ENCODE measurements around the gene PRKCE.

PRKCE gene

GRCh38 chr2:46026431-46026830 lies 375.0 kb downstream of the PRKCE start:
- no peak for DNase-seq (ENCODE audit: extremely low read depth in 1 of 2, low read depth in 1 of 2)

GRCh38 chr2:46029332-46029811 lies 377.9 kb downstream of the PRKCE start:
- DNase-seq (ENCODE audit: extremely low read depth in 1 of 2, low read depth in 1 of 2): no peak

GRCh38 chr2:46030330-46030729 lies 378.9 kb downstream of the PRKCE start:
- DNase-seq (ENCODE audit: extremely low read depth in 1 of 2, low read depth in 1 of 2): no peak

GRCh38 chr2:46032161-46032813 lies 380.8 kb downstream of the PRKCE start:
- no peak for DNase-seq (ENCODE audit: extremely low read depth in 1 of 2, low read depth in 1 of 2)

- no peak for DNase-seq (ENCODE audit: extremely low read depth in 1 of 2, low read depth in 1 of 2)
Measured at GRCh38 chr2:46032996-46033395, 381.5 kb downstream of the PRKCE start.

DNA sequence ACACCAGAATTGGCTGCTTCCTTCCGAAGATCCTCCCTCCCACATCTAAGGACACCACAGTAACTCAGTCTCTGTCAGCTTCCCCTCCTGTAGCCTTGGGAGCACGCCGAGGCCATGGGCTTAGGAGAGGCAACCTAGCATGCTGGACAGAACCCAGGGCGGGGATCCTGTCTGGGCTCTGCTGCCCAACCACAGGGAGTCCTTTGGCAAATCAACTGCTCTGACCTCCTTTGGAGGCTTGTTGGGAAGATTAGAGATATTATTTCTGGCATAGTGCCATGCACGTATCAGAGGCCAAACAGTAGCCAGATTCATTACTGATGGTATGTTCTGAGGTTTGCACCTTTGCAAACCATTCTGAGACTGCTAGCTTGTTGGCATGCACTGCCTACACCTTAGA lies 383.1 kb downstream of the PRKCE start:
- no peak for DNase-seq (ENCODE audit: extremely low read depth in 1 of 2, low read depth in 1 of 2)

- no peak for DNase-seq (ENCODE audit: extremely low read depth in 1 of 2, low read depth in 1 of 2)
Measured at GRCh38 chr2:46036929-46037328, 385.5 kb downstream of the PRKCE start.

GRCh38 chr2:46039543-46040303 lies 388.2 kb downstream of the PRKCE start:
- DNase-seq (ENCODE audit: extremely low read depth in 1 of 2, low read depth in 1 of 2): no peak

GRCh38 chr2:46040563-46041155 lies 389.2 kb downstream of the PRKCE start:
- no peak for DNase-seq (ENCODE audit: extremely low read depth in 1 of 2, low read depth in 1 of 2)

DNA sequence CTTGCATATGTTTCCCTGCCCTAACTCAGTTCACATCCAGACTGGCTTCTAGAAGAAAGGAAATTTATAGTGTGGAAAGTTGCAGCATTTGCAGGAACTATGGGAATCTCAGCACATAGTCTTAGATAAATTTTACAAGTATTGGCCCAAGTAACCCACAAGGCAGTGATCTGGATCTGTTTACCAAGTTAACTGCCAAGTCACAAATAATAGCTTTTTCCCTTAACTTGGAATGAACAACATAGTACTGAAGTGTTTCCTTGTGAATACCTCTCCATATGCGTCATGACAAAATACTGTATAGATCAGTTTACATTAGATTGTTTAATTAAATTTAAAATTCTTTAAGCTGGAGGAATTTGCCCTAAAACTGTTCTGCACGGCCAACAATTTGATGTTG lies 390.0 kb downstream of the PRKCE start:
- DNase-seq (ENCODE audit: extremely low read depth in 1 of 2, low read depth in 1 of 2): no peak

GRCh38 chr2:46042207-46042637 lies 390.7 kb downstream of the PRKCE start:
- no peak for DNase-seq (ENCODE audit: extremely low read depth in 1 of 2, low read depth in 1 of 2)

DNA sequence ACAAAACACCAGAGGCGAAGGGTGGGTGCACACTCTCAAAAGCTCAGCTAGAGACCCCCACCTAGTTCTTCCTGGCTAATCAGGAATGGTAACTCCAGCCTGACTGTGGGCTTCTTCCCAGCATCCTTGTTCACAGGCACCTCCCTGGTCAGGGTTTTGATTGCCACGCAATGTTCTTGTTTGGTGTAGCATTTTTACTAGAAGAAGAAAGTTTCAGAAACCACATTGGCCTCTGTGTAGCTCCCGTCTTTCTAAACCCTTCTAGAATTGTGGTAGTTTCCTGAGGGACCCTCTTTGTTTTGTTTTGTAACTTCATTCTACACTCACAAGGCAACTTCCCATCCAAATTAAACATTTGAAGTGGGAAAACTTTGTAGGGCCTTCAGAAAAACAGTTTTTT lies 391.2 kb downstream of the PRKCE start:
- DNase-seq (ENCODE audit: extremely low read depth in 1 of 2, low read depth in 1 of 2): no peak

GRCh38 chr2:46045888-46046287 lies 394.4 kb downstream of the PRKCE start:
- DNase-seq (ENCODE audit: extremely low read depth in 1 of 2, low read depth in 1 of 2): no peak

- no peak for DNase-seq (ENCODE audit: extremely low read depth in 1 of 2, low read depth in 1 of 2)
Measured at GRCh38 chr2:46047290-46047689, 395.8 kb downstream of the PRKCE start.

GRCh38 chr2:46048693-46049092 lies 397.2 kb downstream of the PRKCE start:
- DNase-seq (ENCODE audit: extremely low read depth in 1 of 2, low read depth in 1 of 2): no peak

GRCh38 chr2:46050027-46050426 lies 398.6 kb downstream of the PRKCE start:
- no peak for DNase-seq (ENCODE audit: extremely low read depth in 1 of 2, low read depth in 1 of 2)

DNA sequence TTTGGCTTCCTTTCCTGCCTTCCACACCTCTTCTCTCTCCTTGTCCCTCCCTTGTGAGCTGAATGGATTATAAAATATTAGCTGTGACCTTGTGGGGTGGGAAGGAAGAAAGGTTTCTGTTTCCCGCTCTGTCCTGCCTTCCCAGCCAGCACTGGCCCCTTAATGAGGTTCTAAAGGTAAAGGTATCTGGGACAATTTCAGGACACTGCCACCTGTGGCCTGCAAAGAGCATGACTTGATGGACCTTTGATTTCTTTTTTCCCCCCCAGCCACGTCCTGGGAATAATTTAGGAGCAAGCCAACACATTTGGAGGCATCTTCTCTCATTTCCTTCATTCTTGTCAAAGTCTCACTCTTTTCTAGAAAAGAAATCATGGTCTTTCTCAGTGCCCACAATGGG lies 399.0 kb downstream of the PRKCE start:
- DNase-seq (ENCODE audit: extremely low read depth in 1 of 2, low read depth in 1 of 2): no peak

DNA sequence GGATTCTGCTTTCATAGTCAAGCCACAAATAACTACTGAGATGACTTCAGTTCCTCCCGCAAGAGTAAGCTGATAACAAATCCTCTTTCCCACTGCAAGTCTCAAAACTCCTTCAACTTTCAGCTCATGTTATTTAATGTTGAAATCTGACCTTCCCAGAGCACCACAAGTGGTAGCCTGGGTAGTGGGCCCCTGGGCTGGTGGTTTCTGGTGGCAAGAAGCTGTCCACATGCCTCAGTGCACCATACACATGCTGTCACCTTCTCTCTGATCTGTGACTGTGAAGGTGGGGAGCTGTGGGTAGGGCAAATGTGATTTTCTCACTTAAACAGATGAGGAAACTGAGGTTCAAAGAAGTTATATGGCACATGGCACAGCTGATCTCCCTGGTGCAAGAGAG lies 399.6 kb downstream of the PRKCE start:
- no peak for DNase-seq (ENCODE audit: extremely low read depth in 1 of 2, low read depth in 1 of 2)

DNA sequence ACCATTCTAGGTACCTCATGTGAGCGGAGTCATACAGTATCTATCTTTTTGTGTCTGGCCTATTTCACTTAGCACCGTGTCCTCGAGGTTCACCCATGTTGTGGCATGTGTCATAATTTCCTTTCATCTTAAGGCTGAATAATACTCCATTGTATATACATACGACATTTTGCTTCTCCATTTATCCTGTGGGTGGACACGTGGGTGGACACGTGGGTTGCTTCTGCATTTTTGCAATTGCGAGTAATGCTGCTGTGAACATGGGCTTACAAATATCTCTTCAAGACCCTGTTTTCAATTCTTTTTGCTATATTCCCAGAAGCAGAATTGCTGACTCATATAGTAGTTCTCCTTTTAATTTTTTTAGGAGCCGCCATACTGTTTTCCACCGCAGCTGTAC lies 402.1 kb downstream of the PRKCE start:
- DNase-seq (ENCODE audit: extremely low read depth in 1 of 2, low read depth in 1 of 2): no peak

- DNase-seq (ENCODE audit: extremely low read depth in 1 of 2, low read depth in 1 of 2): no peak
Measured at GRCh38 chr2:46056541-46056940, 405.1 kb downstream of the PRKCE start.

DNA sequence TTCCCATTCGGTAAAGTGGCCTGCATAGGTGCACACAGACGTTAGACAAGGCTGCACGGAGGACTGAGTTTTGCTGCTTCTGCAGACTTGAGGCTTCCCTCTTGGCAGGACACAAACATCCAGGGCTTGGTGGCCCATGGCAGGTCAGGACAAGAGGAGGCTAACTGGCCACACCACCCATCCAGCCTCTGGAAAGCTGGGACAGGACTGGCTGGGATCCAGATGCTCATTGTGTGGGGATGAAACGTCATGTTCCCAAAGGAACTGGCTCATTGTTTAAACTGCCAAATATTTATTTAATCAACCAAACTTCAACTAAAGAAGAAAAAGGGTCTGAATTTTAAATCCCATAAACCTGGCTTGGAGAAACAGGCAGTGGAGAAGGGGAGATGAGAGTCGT lies 406.7 kb downstream of the PRKCE start:
- no peak for DNase-seq (ENCODE audit: extremely low read depth in 1 of 2, low read depth in 1 of 2)
